WERI-Rb-1 (cell line): ENCODE measurements around the gene CHST11.

Experiments
- DNase-seq: peaks from one replicate; pipeline ENCODE4 v3.0.0-alpha.2; 2020
- H3K27ac ChIP-seq: fragments of 250-450 bp; sonication (Bioruptor Pico); 2 replicates; pipeline ENCODE4 v1.5.1; 2020; ENCODE audit warnings: mild to moderate bottlenecking, moderate library complexity
- H3K27me3 ChIP-seq: fragments of 250-450 bp; sonication (Bioruptor Pico); 2 replicates; pipeline ENCODE4 v1.5.1; 2021; ENCODE audit warnings: mild to moderate bottlenecking, low read depth, moderate library complexity; ENCODE audit not compliant: insufficient read depth, severe bottlenecking
- H3K36me3 ChIP-seq: fragments of 250-450 bp; sonication (Bioruptor Pico); 2 replicates; pipeline ENCODE4 v1.5.1; 2020; ENCODE audit warnings: mild to moderate bottlenecking, moderate library complexity
- H3K4me3 ChIP-seq: 2 replicates; pipeline ENCODE4 v1.5.1; 2011; ENCODE audit warnings: low read depth, mild to moderate bottlenecking, control low read depth, low read length
- H3K9me3 ChIP-seq: fragments of 250-450 bp; sonication (Bioruptor Pico); 2 replicates; pipeline ENCODE4 v1.5.1; 2021; ENCODE audit warnings: mild to moderate bottlenecking, moderate library complexity; ENCODE audit not compliant: severe bottlenecking
- CTCF ChIP-seq: IDR thresholded peaks from 2 replicates; pipeline ENCODE4 v1.5.1; 2011; ENCODE audit warnings: low read depth, mild to moderate bottlenecking, control low read depth, inconsistent platforms, low read length

Gene CHST11

GRCh38 chr12:104692557-104693218, 235.9 kb downstream of the CHST11 start:
- Histone ChIP-seq H3K4me3 (no peak overlapping the region), H3K27ac (no peak overlapping the region), H3K27me3 (no peaks in the 10 kb centered on the region), H3K9me3 (peaks cover 2% of the 10 kb centered on the region), H3K36me3 (no peaks in the 10 kb centered on the region)
- DNase-seq: no peak
- no peak for TF ChIP-seq CTCF

DNA sequence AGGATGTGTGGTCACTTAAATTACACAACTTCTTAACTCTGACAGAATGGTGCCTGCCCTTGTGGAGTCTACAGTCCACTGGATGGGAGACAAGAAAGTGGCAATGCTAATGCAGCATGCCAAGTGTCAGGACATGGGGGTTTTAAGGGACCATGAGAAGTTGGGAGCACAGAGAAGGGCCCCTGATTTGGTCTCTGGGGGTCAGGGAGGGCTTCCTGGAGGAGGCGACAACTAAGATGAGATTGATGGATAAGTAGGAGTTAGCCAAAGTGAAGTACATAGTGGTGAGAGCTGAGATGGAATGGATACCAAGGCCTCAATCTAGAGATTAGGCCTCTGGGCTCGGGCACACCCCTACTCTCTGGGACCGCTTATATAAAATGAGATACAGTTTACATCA, 236.7 kb downstream of the CHST11 start:
- Histone ChIP-seq H3K27me3 (no peaks in the 10 kb centered on the region), H3K9me3 (peaks cover 2% of the 10 kb centered on the region), H3K27ac (no peak overlapping the region), H3K36me3 (no peaks in the 10 kb centered on the region), H3K4me3 (no peak overlapping the region)
- DNase-seq: no peak
- no peak for TF ChIP-seq CTCF

DNA sequence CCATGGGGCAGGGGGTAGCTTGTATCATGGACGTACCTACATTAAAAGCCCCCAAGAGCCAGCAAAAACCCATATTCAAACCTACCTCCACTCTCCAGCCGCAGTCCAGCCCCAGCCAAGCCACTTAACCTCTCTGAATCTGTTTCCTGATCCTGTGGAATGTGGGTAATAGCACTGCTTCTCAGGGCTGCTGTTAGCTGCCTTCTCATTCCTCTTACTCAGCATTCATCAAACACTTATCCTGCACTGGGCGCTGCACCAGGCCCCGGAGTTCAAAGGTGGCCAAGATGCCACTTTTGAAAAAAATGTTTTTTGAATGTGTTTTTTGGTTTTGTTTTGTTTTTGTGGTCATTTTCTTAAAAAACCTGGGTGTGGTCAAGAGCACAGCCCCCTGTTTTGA, 237.4 kb downstream of the CHST11 start:
- no peaks in the 10 kb centered on the region for H3K36me3 ChIP-seq
- H3K4me3 ChIP-seq: no peak overlapping the region
- H3K9me3 ChIP-seq: peaks cover 2% of the 10 kb centered on the region
- no peak overlapping the region for H3K27ac ChIP-seq
- no peak for TF ChIP-seq CTCF
- H3K27me3 ChIP-seq: no peaks in the 10 kb centered on the region
- DNase-seq: no peak

- no peaks in the 10 kb centered on the region for H3K27me3 ChIP-seq
- no peak for TF ChIP-seq CTCF
- H3K4me3 ChIP-seq: no peak overlapping the region
- H3K27ac ChIP-seq: no peak overlapping the region
- H3K9me3 ChIP-seq: peaks cover 2% of the 10 kb centered on the region
- H3K36me3 ChIP-seq: no peaks in the 10 kb centered on the region
- DNase-seq: no peak
Observed at GRCh38 chr12:104694711-104695110, 238.0 kb downstream of the CHST11 start.

DNA sequence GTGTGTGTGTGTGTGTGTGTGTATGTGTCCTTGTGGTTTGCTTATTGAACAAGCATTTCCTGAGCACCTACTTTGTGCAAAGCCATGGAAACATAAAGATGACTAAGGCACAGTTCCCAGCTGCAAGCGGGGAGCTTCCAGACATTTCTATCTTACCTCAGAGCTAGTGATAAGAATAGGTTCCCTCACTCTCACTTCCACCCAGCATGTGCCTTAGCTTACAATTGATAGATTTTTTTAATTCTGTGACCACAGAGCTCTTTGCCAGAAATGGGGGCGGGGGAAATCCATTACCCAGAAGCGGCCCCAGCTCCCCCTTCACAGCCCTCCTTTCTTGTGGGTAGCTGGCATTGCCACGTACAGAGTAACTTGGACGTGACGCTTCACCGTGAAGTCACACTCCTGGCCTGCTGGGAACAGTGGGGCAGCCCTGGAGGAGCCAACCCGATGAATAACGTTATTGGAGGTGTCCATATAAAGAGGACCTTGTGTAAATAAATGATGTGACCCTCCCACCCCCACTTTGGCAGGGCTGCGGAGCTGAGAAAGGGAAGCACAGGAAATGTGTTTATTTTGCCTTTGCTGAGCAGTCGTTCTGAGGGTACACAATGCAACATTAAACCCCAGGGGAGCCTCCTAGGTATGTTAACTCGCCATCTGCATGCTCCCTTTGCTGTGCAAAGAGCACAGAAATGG, 238.9 kb downstream of the CHST11 start:
- no peaks in the 10 kb centered on the region for H3K36me3 ChIP-seq
- H3K27ac ChIP-seq: no peak overlapping the region
- TF ChIP-seq CTCF: no peak
- no peak for DNase-seq
- no peaks in the 10 kb centered on the region for H3K27me3 ChIP-seq
- H3K4me3 ChIP-seq: no peak overlapping the region
- H3K9me3 ChIP-seq: peaks cover 2% of the 10 kb centered on the region
